ENCODE results near the gene ERCC2.
A peak's percentile ranks its signal among the peaks of the same experiment; 100 is the strongest.
"Not testable (repeated sequence)": the region's sequence is repeated elsewhere in the genome, so short reads cannot be mapped to it uniquely, and the experiment has no call there.

Gene ERCC2

GRCh38 chr19:45327404-45328143 lies 42.8 kb downstream of the ERCC2 start:
- no peak for DNase-seq

DNA sequence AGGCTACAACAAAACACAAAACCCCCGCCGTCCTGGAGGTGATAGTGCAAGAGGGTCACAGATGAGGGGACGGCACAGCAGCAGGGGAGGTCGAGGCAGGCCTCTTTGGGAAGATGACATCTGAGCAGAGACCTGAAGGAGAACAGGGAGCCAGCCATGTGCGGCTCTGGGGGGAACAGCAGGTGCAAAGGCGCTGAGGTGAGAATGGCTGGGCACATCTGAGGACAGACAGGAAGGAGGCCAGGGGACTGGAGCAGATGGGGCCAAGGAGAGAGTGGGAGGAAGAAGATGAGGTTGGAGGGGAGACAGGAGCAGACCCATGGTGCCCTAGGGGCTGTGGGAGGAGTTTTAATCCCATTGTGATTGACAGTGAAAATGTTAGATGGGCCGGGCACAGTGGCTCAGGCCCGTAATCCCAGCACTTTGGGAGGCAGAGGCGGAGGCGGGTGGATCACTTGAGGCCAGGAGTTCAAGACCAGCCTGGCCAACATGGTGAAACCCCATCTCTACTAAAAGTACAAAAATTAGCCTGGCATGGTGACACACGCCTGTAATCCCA lies 45.9 kb downstream of the ERCC2 start:
- DNase-seq: no peak

DNA sequence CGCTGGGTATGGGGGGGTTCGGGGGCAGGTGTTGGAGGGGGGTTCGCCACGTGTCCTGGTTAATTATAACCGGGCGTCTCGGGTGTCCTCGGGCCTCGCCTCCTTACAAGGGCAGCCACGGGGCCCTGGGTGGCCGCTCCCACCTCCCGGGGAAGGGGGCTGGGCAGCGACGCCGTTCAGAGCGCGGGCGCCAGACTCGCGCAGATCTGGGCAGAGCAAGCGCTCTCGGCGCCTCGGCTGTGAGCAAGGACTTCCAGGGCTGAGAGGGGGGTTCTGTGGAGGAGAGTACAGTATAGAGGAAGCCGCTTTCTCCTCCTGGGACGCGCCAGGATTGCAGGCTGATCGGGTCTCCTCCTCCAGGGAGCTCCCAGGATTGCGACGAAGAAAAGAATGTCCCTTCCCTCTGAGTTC lies 46.7 kb downstream of the ERCC2 start:
- no peak for DNase-seq

DNA sequence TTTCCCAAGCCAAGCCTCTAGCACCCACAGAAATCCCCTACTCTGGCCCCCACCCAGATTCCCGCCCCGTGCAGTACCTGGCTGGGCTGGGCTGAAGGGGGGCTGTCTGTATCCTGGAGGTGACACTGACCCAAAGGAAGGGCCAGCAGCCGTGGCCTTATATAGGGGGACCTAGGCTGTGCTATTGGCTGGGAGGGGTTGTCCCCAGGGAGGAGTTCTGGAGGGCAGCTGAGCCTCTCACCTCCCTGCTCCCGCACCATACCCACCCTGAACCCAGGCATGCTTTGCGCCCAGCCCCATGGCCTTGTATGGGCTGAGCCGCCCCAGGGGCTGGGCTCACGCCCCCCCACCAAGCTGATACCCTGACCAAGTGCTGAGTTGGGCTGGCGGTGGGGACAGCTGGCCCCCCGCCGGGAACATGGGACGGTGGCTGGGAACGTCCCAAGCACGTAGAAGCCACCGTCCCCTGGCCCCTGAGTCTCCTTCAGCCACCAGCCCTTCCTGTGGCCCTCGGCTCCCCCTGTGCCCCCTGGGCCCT lies 47.6 kb downstream of the ERCC2 start, which contains the start of gene CKM:
Gene CKM (minus strand): TSS at position 132 of the 538 bp plus-strand sequence. CDS start 3,162 bp downstream, outside the sequence.
- DNase-seq: no peak

GRCh38 chr19:45322311-45322710 lies 48.1 kb downstream of the ERCC2 start:
- peak; percentile 65 for DNase-seq

DNA sequence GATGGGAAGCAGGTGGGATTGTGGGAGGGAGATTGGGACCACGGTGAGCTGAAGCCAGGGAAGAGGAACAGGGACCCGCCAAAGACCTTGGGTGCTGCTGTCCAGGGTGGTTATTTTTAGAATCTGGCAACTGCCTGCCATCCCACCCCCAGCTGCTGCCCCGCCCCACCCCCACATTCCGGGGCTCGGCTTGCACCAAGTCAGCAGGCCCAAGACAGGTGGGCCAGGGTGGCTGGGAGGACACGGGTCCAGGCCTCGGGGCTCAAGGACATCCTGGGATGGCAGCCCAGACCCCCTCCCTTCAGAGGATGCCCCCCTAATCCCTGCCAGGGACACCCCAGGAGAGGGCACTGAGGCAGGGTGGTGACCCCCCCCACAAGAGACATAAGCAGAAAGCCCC lies 48.5 kb downstream of the ERCC2 start:
- no peak for DNase-seq

- DNase-seq: no peak
These were observed 49.2 kb downstream of the ERCC2 start for GRCh38 chr19:45320997-45321775.

- no peak for DNase-seq
These were observed 55.1 kb downstream of the ERCC2 start for GRCh38 chr19:45315304-45315703.

- DNase-seq: no peak
These were observed 55.6 kb downstream of the ERCC2 start for GRCh38 chr19:45314708-45315245.

DNA sequence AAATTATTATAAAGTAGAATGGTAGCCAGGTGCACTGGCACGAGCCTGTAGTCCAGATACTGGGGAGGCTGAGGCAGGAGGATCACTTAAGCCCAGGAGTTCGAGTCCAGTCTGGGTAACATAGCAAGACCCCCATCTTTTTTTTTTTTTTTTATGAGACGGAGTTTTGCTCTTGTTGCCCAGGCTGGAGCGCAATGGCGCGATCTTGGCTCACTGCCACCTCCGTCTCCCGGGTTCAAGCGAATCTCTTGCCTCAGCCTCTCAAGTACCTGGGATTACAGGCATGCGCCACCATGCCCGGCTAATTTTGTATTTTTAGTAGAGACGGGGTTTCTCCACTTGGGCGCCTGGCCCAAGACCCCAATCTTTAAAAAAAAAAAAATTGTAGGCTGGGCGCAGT lies 58.1 kb downstream of the ERCC2 start:
- DNase-seq: not testable (repeated sequence)

DNA sequence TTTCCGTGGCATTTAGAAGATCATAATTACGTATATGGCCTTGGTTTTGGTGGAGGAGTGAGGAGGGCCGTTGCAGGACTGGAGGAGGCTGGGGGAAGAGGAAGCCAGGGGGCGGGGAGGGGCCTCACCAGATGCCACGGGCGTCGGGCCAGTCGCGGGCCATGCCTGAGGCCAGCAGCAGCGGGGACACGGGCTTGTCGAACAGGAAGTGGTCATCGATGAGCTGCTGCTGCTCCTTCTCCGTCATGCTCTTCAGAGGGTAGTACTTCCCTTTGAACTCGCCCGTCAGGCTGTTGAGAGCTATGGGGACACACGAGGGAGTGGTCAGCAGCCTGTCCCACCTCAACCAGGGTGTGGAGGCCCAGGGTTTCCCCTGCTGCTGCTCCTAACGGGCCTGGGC lies 58.8 kb downstream of the ERCC2 start:
- no peak for DNase-seq

- not testable (repeated sequence) for DNase-seq
These were observed 61.1 kb downstream of the ERCC2 start for GRCh38 chr19:45309322-45309721.

- no peak for DNase-seq
These were observed 63.0 kb downstream of the ERCC2 start for GRCh38 chr19:45307361-45307760.

DNA sequence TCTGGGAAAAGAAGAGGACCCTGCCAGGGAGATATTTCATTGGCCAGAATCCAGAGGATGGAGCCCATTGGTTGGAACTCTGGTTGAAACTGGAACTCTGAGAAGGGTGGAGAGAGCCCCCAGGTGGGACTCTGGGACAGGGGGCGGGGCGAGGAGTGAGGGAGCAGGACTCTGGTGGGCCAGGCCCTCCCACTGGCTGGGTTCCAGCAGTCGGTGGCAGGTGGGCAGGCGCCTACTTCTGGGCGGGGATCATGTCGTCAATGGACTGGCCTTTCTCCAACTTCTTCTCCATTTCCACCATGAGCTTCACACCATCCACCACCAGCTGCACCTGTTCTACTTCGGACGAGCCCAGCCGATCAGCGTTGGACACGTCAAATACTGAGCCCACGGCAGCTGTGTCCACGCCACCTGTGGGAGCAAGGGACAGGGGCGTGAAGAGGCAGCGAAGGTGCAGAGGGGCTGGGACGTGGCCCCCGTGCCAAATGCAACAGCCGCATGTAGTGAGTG lies 63.8 kb downstream of the ERCC2 start:
- peak; percentile 67 for DNase-seq

DNA sequence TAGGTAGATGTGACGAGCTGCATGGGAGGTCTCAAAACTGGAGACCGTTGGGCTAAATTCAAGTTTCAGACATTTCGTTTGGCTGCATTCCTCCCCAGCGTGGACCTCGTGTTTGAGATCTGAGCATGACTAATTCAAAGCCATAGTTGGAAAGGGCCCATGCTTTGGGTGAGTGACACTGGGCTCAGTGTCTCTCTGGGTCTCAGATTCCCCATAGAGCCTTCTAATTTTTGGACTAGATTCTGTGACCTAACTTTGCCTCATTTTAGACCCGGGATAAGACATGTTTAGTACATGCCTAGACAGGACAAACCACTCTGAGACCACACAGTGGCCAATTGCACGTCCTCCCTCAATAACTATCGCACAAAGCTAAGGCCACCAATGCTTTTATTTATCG lies 64.3 kb downstream of the ERCC2 start:
- no peak for DNase-seq

GRCh38 chr19:45305421-45305820 lies 65.0 kb downstream of the ERCC2 start:
- no peak for DNase-seq

- DNase-seq: no peak
These were observed 65.4 kb downstream of the ERCC2 start for GRCh38 chr19:45305007-45305406.

DNA sequence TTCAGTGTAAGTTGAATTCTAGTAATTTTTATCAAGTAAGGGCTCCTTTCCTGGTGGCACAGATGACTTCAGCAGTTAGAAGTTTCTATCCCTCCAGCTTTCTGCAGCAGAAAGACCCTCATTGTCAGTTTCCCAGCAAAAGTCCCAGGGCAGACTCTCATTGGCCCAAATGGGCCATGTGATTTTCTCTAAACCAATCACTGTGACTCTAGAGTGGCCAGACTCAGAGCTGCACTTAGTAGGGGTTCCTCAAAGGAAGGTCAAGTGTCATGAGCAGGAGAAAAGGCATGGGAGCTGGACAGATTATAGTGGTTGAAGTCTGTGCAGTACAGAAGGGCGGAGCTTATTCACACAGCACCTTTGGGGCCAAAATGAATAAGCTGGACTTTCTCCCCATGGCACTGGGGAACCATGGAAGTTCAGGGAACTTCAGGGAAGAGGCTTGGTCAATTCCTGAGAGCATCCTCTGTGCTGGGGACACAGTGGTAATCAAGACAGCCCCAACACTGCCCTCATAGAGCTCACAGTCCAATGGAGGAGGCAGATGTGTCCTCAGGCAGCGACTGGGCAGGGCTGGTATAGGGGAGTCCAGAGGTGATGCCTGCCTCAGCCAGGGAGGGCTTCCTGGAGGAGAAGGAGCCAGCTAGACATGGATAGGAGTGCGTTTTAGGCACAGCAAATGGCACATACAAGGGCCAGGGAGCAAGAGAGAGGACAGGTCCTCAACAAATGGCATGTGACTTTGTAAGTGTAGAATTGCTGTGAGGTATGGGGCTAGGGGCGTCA lies 66.0 kb downstream of the ERCC2 start:
- no peak for DNase-seq

- DNase-seq: no peak
These were observed 66.9 kb downstream of the ERCC2 start for GRCh38 chr19:45303269-45304060.

DNA sequence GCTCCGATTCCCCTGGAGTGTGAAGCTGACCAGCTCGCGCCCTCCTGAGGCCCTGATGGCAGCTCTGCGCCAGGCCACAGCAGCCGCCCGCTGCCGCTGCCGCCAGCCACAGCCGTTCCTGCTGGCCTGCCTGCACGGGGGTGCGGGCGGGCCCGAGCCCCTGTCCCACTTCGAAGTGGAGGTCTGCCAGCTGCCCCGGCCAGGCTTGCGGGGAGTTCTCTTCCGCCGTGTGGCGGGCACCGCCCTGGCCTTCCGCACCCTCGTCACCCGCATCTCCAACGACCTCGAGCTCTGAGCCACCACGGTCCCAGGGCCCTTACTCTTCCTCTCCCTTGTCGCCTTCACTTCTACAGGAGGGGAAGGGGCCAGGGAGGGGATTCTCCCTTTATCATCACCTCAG lies 68.0 kb downstream of the ERCC2 start:
- DNase-seq: no peak

Data from NCI-H748 treated with DMSO at 0.1 percent for 48 hours (cell line).